ENCODE results near the gene KANSL1. TPM values are rescaled to one million over a fixed set of nuclear protein-coding genes. Genes with fewer than 3 reads are reported as not detected.

KANSL1 gene
- total RNA-seq, 4 donors from 2014 or later: 80.3 to 201 (median 146) TPM

DNA sequence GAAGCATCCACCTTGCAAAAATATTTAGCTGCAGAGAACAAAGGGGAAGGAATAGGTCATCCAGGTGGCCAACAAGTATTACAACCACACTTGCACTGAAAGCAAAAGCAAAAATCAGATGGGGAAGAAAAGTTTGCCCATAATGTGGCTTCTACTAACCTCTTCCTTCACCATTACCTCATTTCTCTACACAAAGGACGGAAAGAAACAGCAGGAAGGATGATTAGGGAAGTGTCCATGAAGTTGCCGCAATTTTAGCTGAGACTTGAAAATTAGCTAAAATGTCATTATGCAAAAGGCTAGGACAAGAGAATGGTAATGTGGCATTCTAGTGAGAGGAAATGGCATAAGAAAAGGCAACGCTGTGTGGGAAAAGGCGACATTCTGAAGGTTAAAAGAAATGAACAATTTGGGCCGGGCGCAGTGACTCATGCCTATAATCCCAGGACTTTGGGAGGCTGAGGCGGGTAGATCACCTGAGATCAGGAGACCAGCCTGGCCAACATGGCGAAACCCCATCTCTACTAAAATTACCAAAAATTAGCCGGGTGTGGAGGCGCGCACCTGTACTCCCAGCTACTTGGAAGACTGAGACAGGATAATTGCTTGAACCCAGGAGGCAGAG is 13.7 kb downstream of the KANSL1 start:
- no peaks in the 10 kb centered on the region for H3K36me3 ChIP-seq
- H3K27me3 ChIP-seq: no peaks in the 10 kb centered on the region
- intact Hi-C loops (cut with DNase I; ENCODE audit: low total_unique reads) (no loop called here), in situ Hi-C loops (cut with MboI; ENCODE audit: low pct_ligation_motif_present in 1 of 4, low pct_unique_long_range_greater_than_20kb in 1 of 4, low sequenced_read_pairs in 3 of 4) (no loop called here)
- no peak for DNase-seq
- H3K4me1 ChIP-seq: peaks cover 22 to 88% (median 42%) of the 10 kb centered on the region in 4 donors
- H3K9me3 ChIP-seq: no peaks in the 10 kb centered on the region
- WGBS, 2 donors (ENCODE audit: low coverage in 1 of 2): 63 to 84% methylated on average over 5 to 11 of the region's 11 CpGs
- peak overlapping the region in 1 of 4 donors; percentile 2 for H3K27ac ChIP-seq
- TF ChIP-seq EP300 (IDR thresholded peaks at IDR 0.05; ENCODE audit: low read depth) (no peak), POLR2AphosphoS5 (IDR thresholded peaks at IDR 0.05) (no peak), POLR2A (IDR thresholded peaks at IDR 0.05) (no peak)
- TF ChIP-seq, protein P1, sequence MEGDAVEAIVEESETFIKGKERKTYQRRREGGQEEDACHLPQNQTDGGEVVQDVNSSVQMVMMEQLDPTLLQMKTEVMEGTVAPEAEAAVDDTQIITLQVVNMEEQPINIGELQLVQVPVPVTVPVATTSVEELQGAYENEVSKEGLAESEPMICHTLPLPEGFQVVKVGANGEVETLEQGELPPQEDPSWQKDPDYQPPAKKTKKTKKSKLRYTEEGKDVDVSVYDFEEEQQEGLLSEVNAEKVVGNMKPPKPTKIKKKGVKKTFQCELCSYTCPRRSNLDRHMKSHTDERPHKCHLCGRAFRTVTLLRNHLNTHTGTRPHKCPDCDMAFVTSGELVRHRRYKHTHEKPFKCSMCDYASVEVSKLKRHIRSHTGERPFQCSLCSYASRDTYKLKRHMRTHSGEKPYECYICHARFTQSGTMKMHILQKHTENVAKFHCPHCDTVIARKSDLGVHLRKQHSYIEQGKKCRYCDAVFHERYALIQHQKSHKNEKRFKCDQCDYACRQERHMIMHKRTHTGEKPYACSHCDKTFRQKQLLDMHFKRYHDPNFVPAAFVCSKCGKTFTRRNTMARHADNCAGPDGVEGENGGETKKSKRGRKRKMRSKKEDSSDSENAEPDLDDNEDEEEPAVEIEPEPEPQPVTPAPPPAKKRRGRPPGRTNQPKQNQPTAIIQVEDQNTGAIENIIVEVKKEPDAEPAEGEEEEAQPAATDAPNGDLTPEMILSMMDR (IDR thresholded peaks at IDR 0.05): no peak
- H3K4me3 ChIP-seq: no peak overlapping the region

DNA sequence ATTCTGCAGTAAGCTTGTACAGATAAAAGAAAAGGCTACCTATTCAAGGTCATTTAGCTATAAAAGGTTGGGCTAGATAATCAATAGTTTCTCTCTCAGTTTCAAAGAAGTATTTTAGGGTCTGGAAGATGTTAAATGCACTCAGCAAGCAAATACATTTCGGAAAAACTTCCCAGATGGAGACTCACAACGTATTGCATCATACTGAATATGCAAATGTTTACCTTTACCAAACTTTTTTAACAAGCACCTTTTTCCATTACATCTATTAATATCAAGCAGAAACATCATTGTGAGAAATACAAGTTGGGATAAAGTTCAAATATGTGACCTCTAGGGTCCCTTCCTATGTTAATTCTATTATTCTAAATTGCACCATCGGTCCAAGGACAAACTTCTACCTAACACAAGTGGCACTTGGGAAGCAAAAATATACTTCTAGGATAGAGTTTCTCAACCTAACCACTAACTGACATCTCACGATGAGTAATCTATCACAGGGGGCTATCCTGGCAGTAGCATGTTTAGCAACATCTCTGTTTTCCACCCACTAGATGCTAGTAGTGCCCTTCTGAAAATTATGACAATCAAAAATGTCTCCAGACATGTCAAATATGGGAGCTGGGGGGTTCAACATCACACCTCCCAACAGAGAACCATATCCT is 14.5 kb downstream of the KANSL1 start:
- H3K27ac ChIP-seq: peak overlapping the region in 1 of 4 donors; percentile 2
- TF ChIP-seq EP300 (IDR thresholded peaks at IDR 0.05; ENCODE audit: low read depth): no peak
- no peak for TF ChIP-seq POLR2A (IDR thresholded peaks at IDR 0.05)
- no peak for TF ChIP-seq POLR2AphosphoS5 (IDR thresholded peaks at IDR 0.05)
- TF ChIP-seq, protein P1 (IDR thresholded peaks at IDR 0.05): no peak
- no peaks in the 10 kb centered on the region for H3K27me3 ChIP-seq
- no peak for DNase-seq
- in situ Hi-C loops (cut with MboI; ENCODE audit: low pct_ligation_motif_present in 1 of 4, low pct_unique_long_range_greater_than_20kb in 1 of 4, low sequenced_read_pairs in 3 of 4) (no loop called here), intact Hi-C loops (cut with DNase I; ENCODE audit: low total_unique reads) (no loop called here)
- H3K4me3 ChIP-seq: no peak overlapping the region
- H3K4me1 ChIP-seq: peaks cover 23 to 88% (median 37%) of the 10 kb centered on the region in 4 donors
- H3K36me3 ChIP-seq: no peaks in the 10 kb centered on the region
- WGBS, 2 donors (ENCODE audit: low coverage in 1 of 2): 63 to 69% methylated on average over 4 of the region's 4 CpGs
- no peaks in the 10 kb centered on the region for H3K9me3 ChIP-seq

DNA sequence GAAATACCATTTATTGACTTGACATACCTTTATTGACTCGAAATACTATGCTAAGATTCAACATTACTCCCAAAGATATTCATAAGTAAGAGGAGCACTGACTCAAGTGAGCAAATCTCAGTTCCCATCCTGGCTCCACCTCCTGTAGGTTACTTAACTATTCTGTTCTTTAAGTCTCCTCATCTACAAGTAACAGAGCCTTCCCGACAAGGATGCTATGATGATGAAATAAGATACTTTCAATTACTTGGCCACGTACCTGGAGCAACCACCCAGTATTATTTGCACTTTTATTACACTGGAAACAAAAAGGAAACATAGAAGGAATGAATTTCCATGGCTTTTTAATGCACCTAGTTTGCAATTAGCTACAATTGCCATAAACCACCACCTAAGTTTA is 16.3 kb downstream of the KANSL1 start:
- intact Hi-C loops (cut with DNase I; ENCODE audit: low total_unique reads): no loop called here
- WGBS, 2 donors (ENCODE audit: low coverage in 1 of 2): 64 to 69% methylated on average over 3 of the region's 3 CpGs
- H3K4me1 ChIP-seq: peaks cover 20 to 80% (median 36%) of the 10 kb centered on the region in 4 donors
- no peak overlapping the region for H3K27ac ChIP-seq
- TF ChIP-seq POLR2A (IDR thresholded peaks at IDR 0.05) (no peak), EP300 (IDR thresholded peaks at IDR 0.05; ENCODE audit: low read depth) (no peak)
- H3K4me3 ChIP-seq: no peak overlapping the region
- H3K27me3 ChIP-seq: no peaks in the 10 kb centered on the region
- H3K9me3 ChIP-seq: no peaks in the 10 kb centered on the region
- no peak for DNase-seq
- H3K36me3 ChIP-seq: peaks cover 0 to 1% (median 0%) of the 10 kb centered on the region in 4 donors
- in situ Hi-C loops (cut with MboI; ENCODE audit: low pct_ligation_motif_present in 1 of 4, low pct_unique_long_range_greater_than_20kb in 1 of 4, low sequenced_read_pairs in 3 of 4): no loop called here

DNA sequence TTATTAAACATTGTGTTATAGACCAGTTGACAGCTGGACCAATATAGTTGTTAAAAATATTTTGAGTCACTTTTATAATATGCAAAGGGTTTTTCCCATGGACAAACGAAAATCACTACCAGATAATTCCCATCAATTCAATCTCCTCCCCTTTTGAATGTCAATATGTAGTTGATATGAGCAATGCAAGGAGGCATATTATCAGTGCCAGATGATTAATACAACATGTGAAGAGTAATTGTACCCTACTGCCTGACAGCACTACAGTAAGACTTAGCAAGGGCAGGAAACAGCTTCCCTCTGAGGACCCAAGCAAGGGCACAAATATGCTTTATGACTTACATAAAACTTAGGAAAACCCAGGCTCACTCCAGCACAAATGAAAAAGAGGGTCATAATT is 17.3 kb downstream of the KANSL1 start:
- Histone ChIP-seq H3K36me3 (peaks cover 0 to 12% (median 4%) of the 10 kb centered on the region in 4 donors), H3K27me3 (no peaks in the 10 kb centered on the region), H3K9me3 (no peaks in the 10 kb centered on the region), H3K4me1 (peaks cover 20 to 72% (median 36%) of the 10 kb centered on the region in 4 donors), H3K27ac (no peak overlapping the region), H3K4me3 (no peak overlapping the region)
- intact Hi-C loops (cut with DNase I; ENCODE audit: low total_unique reads) (no loop called here), in situ Hi-C loops (cut with MboI; ENCODE audit: low pct_ligation_motif_present in 1 of 4, low pct_unique_long_range_greater_than_20kb in 1 of 4, low sequenced_read_pairs in 3 of 4) (no loop called here)
- DNase-seq: no peak
- WGBS, 2 donors (ENCODE audit: low coverage in 1 of 2): 25 to 31% methylated on average over 1 of the region's 1 CpG
- TF ChIP-seq EP300 (IDR thresholded peaks at IDR 0.05; ENCODE audit: low read depth) (no peak), POLR2A (IDR thresholded peaks at IDR 0.05) (no peak), POLR2AphosphoS5 (IDR thresholded peaks at IDR 0.05) (no peak)
- TF ChIP-seq, protein P1 (IDR thresholded peaks at IDR 0.05): no peak

All from transverse colon (tissue), 4 donors.